Right lobe of liver (tissue), 4 donors: Measurements from ENCODE around the gene FGF11.

Experiments
- POLR2A ChIP-seq: fragments of 450-650 bp; IDR thresholded peaks from one replicate; pipeline ENCODE4 v1.6.1; 2017; ENCODE audit warnings: antibody characterized with exemption, mild to moderate bottlenecking
- TF ChIP-seq, protein P1 (sequence below), 4 donors: fragments of 200-600 bp in 3 of 4; fragments of 450-650 bp in 1 of 4; IDR thresholded peaks; one replicate each; pipeline versions ENCODE4 v1.5.1 to v1.8.0; 2016 to 2022; ENCODE audit warnings: antibody characterized with exemption in 4 of 4, mild to moderate bottlenecking in 2 of 4
- donor health status: DM: no; HTN: no; CAD: no.
- donor health status: DM: no; HTN: no; CAD: no.
- donor health status: DM: no; HTN: yes; CAD: no.

DNA sequence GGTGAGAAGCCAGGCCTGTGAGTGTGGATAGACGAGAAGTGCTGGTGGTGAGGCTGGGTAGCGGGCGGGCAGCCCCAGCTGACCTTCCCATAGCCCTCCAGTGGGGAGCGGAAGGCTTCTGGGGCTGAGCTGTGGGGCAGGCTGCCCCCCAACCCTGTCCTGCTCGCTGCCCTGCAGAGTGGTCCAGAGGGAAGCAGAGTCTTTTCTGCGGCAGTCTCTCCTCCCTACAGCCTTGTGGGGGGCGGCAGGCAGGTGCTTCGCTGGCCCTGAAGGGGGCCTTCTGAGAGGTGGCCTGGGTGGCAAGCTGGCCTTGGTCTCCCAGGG lies 27.9 kb upstream of the FGF11 start:
- TF ChIP-seq, protein P1, sequence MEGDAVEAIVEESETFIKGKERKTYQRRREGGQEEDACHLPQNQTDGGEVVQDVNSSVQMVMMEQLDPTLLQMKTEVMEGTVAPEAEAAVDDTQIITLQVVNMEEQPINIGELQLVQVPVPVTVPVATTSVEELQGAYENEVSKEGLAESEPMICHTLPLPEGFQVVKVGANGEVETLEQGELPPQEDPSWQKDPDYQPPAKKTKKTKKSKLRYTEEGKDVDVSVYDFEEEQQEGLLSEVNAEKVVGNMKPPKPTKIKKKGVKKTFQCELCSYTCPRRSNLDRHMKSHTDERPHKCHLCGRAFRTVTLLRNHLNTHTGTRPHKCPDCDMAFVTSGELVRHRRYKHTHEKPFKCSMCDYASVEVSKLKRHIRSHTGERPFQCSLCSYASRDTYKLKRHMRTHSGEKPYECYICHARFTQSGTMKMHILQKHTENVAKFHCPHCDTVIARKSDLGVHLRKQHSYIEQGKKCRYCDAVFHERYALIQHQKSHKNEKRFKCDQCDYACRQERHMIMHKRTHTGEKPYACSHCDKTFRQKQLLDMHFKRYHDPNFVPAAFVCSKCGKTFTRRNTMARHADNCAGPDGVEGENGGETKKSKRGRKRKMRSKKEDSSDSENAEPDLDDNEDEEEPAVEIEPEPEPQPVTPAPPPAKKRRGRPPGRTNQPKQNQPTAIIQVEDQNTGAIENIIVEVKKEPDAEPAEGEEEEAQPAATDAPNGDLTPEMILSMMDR (IDR thresholded peaks at IDR 0.05) = no peak
- TF ChIP-seq POLR2A = no peak
